Measurements from ENCODE around the gene NEURL1.
"Not testable (repeated sequence)": the region's sequence is repeated elsewhere in the genome, so short reads cannot be mapped to it uniquely, and the experiment has no call there.

Gene NEURL1

GRCh38 chr10:103463499-103463898 is 30.0 kb upstream of the NEURL1 start:
- DNase-seq (ENCODE audit: low spot score): no peak

GRCh38 chr10:103465411-103466179 is 27.9 kb upstream of the NEURL1 start:
- no peak for DNase-seq (ENCODE audit: low spot score)

GRCh38 chr10:103466734-103467133 is 26.8 kb upstream of the NEURL1 start:
- no peak for DNase-seq (ENCODE audit: low spot score)

GRCh38 chr10:103467406-103467805 is 26.1 kb upstream of the NEURL1 start:
- DNase-seq (ENCODE audit: low spot score): no peak

GRCh38 chr10:103469201-103469600 is 24.3 kb upstream of the NEURL1 start:
- DNase-seq (ENCODE audit: low spot score): no peak

GRCh38 chr10:103470761-103471653 is 22.5 kb upstream of the NEURL1 start:
- DNase-seq (ENCODE audit: low spot score): no peak

GRCh38 chr10:103472005-103472404 is 21.5 kb upstream of the NEURL1 start:
- DNase-seq (ENCODE audit: low spot score): no peak

GRCh38 chr10:103473261-103473671 is 20.2 kb upstream of the NEURL1 start:
- DNase-seq (ENCODE audit: low spot score): no peak

GRCh38 chr10:103474077-103474476 is 19.4 kb upstream of the NEURL1 start:
- no peak for DNase-seq (ENCODE audit: low spot score)

GRCh38 chr10:103475437-103475836 is 18.1 kb upstream of the NEURL1 start:
- no peak for DNase-seq (ENCODE audit: low spot score)

- DNase-seq (ENCODE audit: low spot score): no peak
Observed at GRCh38 chr10:103476046-103476768, 17.3 kb upstream of the NEURL1 start.

GRCh38 chr10:103478671-103479070 is 14.8 kb upstream of the NEURL1 start:
- DNase-seq (ENCODE audit: low spot score): no peak

GRCh38 chr10:103479135-103479534 is 14.4 kb upstream of the NEURL1 start, which contains the start of gene CALHM3:
CALHM3 (minus strand) TSS chr10:103479240; CDS start chr10:103479032, 208 bp downstream.
- DNase-seq (ENCODE audit: low spot score): no peak

GRCh38 chr10:103480521-103480920 is 13.0 kb upstream of the NEURL1 start:
- no peak for DNase-seq (ENCODE audit: low spot score)

- DNase-seq (ENCODE audit: low spot score): no peak
Observed at GRCh38 chr10:103481974-103482531, 11.5 kb upstream of the NEURL1 start.

- DNase-seq (ENCODE audit: low spot score): not testable (repeated sequence)
Observed at GRCh38 chr10:103486635-103487409, 6.7 kb upstream of the NEURL1 start.

- no peak for DNase-seq (ENCODE audit: low spot score)
Observed at GRCh38 chr10:103487410-103487708, 6.1 kb upstream of the NEURL1 start.

GRCh38 chr10:103490986-103491314 is 2.6 kb upstream of the NEURL1 start:
- DNase-seq (ENCODE audit: low spot score): no peak

GRCh38 chr10:103491729-103492364 is 1.7 kb upstream of the NEURL1 start:
- DNase-seq (ENCODE audit: low spot score): no peak

GRCh38 chr10:103492655-103493261 is 747 bp upstream of the NEURL1 start:
- DNase-seq (ENCODE audit: low spot score): no peak

Data from putamen (tissue), 1 donor.